Activated CD4-positive, alpha-beta T cell treated with anti-CD3 and anti-CD28 coated beads for 48 hours (primary cell): Measurements from ENCODE around the gene GPR142.
A peak's percentile ranks its signal among the peaks of the same experiment; 100 is the strongest.

Experiments
- DNase-seq: peaks from one replicate; pipeline ENCODE4 v3.0.0-alpha.2; 2020

GPR142 gene, protein sequence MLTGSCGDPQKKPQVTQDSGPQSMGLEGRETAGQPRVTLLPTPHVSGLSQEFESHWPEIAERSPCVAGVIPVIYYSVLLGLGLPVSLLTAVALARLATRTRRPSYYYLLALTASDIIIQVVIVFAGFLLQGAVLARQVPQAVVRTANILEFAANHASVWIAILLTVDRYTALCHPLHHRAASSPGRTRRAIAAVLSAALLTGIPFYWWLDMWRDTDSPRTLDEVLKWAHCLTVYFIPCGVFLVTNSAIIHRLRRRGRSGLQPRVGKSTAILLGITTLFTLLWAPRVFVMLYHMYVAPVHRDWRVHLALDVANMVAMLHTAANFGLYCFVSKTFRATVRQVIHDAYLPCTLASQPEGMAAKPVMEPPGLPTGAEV

DNA sequence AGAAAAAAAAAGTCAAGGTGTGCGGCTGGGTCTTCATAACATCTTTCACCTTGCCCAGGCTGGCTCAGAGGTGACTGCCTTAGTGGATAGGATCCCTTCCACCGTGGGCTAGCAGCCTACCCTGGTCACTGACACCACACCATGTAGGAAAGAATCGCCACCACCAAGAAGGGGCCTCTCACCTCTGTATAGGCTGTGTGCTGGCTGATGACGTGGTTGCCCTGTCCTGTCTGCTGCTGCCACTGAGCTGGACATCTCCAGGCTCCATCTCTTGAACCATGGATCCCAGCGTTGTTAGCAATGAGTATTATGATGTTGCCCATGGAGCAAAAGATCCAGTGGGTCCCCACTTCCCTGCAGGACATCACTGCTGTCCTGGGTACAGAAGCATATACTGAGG lies at the start of gene GPR142:
GPR142 (plus strand) TSS at position 301 of the 400 bp plus-strand sequence. CDS start 2,035 bp downstream, outside the sequence.
- DNase-seq = no peak

DNA sequence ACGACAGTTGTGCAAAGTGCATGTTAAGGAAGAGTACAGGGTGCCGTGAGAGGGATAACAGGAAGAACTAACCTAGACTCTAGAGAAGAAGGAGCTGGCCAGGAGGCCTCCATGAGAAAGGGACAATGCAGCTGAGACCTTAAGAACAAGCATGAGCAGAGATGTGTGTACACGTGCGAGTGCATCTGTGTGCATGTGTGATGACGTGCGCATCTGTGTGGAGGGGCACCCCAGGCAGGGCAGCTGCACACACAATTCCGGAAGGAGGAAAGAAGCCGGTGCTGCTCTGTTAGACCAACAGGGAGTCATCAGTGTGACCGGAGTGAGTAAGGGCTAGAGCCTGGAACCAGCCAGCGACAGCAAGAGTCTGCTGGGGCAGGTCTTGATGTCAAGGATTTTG lies 48.9 kb upstream of the GPR142 start:
- DNase-seq = no peak

DNA sequence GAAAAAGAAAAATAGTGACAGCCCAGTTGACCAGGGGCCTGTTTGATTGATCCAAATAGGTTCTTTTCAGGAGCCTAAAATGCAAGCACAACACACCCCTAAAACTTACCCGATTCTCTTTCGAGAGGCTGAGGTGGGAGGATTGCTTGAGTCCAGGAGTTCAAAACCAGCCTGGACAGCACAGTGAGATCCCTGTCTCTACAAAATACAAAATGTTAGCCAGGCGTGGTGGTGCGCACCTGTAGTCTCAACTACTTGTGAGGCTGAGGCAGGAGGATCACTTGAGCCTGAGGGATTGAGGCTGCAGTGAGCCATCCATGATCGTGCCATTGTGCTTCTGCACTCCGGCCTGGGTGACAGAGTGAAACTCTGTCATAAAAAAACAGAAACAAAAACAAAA lies 42.8 kb upstream of the GPR142 start:
- no peak for DNase-seq

DNA sequence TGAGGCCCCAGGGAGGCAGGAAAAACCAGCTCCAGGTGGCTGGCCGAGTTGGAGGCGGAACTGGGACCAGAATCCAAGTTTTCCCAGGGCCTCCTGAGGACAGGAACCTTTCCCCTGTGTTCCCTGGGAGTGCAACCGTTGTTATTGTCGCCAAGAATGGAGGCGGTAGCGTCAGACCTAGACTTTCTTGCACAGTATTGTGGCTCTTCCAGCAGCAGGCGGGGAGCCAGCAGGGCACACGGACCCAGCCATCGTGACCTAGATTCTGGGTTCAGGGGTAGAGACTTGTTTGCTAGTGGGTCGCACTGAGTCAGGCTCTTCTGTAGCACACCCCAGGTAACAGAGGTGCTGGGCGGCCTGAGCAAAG lies 41.9 kb upstream of the GPR142 start:
- no peak for DNase-seq

DNA sequence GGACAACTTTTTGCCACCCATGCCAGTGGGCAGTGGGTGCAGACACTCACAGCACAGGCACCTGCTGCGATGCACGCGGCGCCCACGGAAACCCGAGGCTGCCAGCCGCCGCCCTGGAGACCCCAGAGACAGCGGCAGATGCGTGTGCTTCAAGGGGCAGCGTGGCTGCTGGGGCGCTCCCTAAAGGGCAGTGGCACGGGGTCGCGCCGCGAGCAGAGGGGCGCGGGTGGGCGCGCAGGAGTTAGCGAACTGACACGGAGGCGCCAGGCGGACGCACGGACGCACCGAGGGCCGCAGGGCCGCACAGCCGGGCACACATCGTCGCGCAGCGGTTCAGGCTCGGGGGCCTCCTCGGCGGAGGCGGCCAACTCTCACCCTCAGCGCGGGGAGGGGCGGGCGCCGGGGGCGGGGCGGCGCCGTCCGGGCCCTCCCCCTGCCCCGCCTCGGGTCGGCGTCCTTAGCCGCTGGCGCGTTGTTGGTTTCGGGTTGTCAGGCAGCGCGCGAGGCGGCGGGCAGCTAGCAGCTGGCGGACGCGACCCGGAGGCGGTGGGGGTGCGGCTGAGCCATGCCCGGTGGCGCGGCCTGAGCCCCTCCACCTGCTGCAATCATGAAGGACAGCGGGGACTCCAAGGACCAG lies 41.4 kb upstream of the GPR142 start, which contains the start of gene KIF19:
KIF19 (plus strand) TSS at position 484 of the 637 bp plus-strand sequence; CDS start at position 608, 124 bp downstream.
- DNase-seq = peak; percentile 64

DNA sequence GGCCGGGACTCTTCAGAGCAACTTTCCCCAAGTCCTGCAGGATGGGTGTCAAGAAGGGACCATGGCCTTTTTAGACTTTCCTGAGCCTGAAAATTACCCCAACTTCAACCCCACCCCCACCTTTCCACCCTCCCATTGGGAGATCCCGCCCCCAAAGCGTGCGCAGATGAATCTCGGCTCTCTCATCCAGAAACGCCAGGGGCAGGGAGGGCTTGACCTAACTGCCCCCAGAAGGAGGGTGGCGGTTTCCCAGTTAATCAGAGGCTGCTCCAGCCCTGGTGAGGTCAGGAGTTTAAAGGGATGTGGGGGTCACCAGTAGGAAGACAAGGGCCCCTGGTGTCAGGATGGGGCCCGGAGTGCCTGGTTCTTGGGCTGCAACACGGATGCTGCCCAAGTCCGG lies 40.8 kb upstream of the GPR142 start:
- no peak for DNase-seq

DNA sequence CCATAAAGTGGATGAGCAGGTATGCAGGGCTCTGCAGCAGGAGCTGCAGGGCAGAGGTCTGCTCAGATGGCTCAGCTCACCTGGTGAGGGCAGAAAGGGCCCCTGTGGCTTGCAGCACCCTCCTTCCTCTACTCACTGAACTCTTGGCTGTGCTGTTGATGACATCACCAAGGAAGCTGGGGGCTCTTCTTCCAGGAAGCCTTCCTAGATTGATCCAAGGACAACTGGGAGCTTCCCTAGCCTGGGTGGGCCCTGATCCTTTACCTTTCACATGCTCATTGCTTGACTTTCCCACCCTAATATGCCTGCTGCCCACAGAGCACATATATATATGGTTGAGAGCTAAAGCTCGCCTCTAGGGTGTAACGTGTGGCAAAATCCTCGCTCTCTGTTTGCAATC lies 38.8 kb upstream of the GPR142 start:
- DNase-seq = no peak

DNA sequence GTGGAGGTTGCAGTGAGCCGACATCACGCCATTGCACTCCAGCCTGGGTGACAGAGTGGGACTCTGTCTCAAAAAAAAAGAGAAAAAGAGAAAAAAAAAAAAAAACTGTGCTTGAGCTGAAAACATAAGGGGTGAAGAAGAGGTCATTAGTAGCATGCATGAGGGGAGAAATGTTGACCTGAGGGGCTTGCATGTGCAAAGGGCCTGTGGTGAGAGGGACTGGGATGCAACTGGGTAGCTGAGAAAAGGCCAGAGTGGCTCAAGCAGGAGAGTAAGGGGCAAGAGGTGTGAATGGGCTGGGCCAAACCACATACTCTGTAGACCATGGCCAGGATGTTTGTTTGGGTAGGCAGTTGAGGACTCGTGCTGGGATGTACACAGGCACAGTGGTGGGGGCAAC lies 37.9 kb upstream of the GPR142 start:
- DNase-seq = no peak

DNA sequence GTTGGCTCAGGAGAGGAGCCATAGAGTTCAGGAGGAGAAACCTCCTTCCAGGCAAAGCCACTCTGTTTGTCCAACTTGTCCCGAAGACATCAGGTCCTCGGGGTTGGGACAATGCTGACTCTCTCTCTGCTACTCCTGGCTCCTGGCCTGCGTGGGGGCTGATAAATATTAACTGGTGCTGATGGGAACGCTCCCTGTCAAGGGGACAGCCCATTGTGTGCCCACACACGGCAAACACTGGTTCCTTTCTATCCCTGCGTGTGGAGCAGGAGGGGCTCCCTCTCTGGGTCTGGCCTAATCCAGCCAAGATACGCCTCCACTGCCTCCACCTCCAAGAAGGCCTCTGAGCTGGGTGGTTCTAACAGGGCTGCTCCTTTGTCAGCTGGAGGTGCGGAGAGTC lies 36.9 kb upstream of the GPR142 start:
- no peak for DNase-seq

DNA sequence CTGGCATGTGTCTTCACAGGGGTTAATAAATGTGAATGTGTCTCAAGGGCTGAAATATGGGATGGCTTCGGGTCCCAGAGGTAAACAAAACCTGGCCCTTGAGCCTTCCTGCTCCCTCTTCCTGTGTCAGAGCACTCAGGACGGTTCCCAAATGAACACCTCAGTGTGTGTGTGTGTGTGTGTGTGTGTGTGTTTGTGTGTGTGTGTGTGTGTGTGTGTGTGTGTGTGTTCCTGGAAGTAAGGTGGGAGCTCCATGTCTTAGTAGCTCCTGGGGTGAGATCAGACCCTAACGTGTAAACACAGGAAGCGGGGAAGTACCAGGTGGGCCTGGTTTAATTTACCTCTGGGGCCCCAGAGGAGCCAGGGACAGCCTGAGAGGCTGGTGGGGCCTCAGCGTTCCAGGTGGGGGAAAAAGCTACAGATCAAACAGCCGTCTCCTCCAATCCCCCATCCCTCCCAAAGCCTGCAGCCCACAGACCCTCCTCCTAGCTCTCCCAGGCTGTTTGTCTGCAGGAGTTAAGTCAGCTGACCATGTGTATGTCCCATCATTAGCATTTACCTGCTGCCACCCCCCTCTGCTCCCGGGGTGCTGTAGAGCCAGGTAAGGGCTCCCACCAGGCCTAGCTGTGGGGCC lies 35.2 kb upstream of the GPR142 start:
- no peak for DNase-seq

DNA sequence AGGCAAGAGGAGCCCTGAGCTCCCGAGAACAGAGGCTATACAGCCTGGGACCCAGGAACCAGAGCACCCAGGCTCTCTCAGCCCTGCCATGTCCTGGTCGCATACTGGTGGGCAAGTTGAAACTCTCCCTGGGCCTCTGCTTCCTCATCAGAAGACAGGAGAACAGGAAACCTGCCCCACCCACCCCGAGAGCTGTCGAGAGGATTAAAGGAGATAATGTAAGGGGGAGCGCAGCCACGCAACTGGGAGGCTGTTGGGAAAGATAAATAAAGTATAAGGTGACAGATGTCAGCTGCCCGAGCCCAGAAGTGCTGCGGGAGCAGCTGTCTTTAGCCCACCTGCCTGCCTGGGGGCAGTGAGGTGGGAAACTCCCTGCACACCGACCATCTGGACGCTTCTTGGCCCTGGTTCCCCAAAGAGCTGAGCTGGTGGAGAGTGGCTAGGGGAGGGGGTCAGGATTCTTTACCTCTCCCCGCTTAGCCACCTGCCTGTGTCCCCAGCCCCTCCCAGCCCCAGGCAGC lies 34.5 kb upstream of the GPR142 start:
- no peak for DNase-seq

DNA sequence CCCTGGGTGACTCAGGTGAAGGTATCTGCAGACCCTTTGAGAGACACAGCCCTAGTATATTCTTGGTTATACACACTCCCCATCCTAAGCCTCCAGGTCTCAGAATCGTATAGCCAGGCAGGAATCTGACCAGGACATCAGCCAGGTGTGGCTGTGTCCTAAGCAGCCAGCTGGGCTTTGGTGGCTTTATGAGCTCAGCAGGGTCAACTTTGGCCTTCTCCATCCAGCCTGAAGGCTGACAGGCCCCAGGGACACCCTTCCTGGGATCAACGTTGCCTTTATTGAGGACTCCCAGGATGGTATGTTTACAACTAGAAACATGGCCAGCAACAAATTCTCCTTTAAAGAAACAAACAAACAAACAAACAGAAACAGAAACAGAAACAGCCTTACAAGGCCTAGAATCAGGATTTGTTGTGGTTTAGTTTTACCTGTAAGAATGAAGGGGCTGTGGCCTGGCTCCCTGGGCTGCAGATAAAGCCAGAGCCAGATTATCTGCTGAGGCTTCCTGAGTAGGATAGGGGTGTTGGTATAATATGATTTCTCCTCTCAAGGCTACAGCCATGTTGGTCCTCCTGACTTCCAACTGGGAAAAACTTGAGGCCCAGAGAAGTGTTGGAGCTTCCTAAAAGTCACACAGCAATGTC lies 32.8 kb upstream of the GPR142 start:
- no peak for DNase-seq

DNA sequence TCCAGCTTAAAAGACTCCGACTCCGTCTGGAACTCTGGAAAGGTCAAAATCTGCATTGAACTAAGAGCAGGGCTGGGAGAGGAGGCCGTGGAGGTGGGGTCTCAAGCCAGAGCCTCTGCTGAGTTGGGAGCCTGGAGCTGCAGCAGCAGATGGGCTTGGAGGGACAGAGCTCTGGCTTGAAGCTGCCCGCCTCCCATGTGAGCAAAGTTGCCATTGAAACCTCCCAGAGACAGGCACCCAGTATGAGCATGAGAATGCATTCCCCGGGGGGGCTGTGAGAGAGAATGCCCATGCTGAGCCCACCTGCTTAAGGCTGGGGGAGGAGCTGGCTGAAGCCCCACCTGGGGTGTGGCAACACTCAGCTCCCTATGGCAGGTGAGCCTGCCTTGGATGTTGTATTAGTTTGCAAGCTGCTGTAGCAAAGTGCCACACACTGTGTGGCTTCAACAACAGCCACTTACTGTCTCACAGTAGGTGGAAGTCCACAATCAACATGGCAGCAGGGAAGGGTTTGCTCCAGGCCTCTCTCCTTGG lies 31.7 kb upstream of the GPR142 start:
- no peak for DNase-seq

DNA sequence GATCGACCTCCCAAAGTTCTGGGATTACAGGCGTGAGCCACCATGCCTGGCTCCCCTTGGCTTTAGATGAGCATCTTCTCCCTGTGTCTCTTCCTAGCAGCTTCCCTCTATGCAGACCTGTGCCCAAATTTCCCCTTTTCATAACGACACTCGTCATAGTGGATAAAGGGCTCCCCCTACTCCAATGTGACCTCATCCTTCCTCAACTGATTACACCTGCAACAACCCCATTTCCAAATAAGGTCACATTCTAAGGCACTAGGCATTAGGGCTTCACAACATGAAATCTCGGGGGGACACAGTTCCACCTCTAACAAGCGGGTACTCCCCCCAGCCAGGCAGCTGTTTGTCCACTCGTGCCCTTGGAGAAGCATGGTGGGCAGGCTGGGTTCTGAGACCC lies 31.0 kb upstream of the GPR142 start:
- DNase-seq = no peak

DNA sequence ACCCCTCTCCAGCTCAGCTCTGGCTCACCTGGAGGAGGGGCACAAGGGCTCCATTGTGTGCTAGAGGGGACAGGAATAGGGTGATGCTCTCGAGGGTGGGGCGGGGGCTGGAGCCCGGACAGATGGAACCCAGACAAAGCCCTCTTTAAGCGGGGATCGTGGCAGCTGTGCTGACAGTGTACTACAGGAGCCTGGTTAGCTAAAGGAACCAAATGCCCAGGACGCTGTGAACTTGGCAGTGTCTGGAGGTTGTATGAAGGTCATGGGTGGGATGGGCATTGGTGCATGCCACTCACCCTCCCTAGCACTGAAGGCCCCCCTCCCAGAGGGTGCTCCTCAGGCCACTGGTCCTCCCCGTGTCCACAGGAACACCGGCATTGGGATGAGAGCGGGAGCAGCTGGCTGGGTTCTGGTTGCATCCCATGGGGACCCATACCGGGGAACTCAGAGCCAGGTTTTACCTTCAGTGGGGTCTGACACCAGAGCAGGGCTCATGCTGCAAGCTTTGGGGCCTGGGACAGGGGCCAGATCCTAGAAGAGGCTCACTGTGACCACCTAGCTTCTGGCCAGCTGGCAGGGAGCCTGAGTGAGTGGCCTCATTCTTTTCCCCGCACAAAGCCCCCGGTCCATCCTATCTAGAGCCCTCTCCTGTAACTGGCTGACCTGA lies 29.3 kb upstream of the GPR142 start:
- no peak for DNase-seq

DNA sequence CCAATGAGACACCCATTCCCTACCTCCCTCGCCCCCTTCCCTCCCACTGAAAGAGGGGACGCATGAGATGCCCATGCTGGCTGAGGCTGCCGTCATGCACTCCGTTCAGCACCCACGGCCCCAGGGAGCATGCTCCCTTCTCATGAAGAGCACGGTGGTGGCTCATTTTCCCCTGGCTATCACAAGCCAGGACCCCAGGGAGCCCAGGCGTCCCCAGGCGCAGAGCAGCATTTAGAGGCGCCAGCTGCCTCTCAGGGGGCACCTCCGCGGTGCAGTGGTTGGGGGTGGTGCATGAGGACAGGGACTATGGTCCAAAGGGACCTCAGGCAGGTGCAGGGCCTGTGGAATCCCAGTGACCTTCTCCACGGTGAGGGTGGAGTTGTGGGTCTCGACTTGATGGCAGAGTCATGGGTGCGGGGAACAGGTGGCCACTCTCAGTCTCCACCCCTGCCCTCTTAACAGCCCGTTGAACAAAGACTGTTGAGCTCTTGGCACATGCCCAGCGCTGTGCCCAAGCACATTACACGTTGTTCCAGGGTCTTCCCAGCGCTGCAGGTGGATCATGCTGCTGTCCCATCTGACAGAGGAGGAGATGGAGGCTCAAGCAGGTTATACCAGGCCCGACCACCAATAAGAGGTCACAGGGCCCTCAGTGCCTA lies 27.6 kb upstream of the GPR142 start:
- DNase-seq = no peak

DNA sequence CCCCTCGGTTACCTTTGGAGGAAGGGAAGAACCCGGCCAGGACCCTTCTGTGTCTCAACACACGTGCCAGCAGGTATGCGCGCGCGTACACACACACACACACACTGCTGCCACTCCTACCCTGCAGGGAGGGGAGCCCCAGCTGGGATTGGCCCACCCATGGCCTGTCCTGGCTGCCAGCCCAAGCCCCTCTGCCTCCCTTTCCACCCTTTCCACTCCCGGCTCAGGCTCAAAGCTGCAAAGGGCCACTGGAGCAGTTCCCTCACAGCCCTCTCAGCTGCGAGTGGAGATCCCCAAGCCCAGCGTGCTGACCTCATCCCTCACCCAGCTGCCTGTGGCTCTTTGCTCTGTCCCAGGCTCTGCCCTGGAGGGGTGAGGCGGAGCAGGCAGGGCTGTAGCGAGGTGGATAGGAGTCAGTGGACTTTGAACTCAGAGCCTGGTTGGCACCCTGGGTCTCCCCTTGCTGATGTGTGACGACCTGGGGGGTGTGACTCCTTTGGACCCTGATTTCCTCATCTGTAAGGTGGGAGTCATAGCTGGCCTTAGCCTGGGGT lies 26.8 kb upstream of the GPR142 start:
- DNase-seq = no peak

DNA sequence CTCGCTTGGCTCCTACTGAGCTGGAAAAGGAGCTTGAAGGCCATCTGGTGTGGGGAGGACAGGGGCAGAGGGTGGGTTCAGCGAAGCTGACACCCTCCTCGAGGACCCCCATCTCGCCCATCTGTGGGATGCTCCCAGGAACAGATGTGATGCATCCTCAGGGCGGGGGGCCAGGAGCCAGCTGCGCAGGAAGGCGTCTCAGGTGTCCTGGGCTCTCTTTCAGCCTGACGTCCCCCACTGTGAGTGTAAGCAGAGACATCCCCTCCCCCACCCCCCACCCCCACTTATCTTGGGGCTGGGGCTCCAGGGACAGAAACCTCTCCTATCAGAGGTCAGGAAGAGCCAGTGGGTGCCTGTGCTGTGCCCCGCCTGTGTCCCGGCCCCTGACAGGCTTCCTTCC lies 25.1 kb upstream of the GPR142 start:
- no peak for DNase-seq

DNA sequence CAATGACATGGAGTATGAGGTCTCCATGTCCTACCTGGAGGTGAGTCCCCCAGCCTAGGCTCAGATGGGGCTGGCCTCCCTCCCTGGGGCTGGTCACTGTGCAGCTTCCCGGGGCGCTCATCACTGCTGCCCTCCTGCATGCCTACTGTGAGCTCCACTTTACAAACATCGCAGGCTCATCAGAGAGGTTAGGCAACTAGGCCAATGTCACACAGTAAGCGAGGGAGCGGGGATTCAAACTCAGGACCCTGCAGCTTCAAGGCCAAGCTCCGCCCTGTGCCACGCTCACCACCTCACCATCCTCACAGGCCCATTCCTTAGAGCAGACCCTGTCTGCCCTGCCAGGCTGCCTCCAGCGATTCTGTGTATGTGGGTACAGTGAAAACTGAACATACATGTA lies 24.2 kb upstream of the GPR142 start:
- no peak for DNase-seq

DNA sequence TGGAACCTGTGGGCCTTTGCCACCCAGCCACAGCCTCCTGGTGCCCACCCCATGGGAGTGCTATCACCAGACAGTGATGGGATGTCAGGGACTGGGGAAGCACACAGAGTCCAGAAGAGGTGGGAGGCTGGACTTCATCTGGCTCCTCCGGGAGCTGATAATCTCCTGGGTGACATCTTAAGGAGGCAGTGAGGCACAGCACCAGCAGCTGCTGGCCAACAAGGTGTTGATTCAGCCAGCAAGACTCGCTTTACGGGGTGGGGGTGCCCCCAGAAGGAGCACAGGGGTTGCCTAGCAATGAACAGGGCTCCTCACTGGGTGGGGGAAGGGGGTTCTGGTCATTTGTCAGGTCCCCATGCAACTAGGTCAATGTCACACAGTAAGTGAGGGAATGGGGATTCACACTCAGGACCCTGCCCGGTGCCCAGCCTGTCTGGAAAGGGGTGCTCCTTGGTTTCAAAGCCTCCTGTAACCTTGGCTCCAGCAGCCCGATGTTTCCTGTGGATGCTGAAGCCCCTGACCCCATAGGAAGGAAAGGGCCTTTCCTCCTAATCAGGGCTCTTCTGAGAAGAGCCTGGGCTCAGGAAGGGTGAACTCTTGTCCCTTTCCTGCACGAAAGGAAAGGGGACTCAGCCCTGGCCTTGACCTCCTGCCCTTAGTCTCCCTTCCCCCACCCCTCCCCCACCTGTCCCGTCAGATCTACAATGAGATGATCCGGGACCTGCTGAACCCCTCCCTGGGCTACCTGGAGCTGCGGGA lies 23.6 kb upstream of the GPR142 start:
- DNase-seq = no peak

DNA sequence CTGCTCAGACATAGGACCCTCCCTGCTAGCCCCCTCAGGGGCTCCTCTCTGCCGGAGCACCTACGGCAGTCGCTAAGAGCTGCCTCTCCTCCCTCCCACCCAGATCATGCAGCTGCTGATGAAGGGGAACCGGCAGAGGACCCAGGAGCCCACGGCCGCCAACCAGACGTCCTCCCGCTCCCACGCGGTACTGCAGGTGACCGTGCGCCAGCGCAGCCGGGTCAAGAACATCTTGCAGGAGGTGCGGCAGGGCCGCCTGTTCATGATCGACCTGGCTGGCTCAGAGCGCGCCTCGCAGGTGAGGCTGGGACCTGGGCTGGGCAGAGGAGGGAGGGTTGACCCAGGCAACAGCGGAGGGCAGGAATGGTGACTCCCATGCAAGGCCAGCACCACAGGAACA lies 22.6 kb upstream of the GPR142 start:
- no peak for DNase-seq
